Measurements from ENCODE around the gene CCDC83.
"Not testable (repeated sequence)": the region's sequence is repeated elsewhere in the genome, so short reads cannot be mapped to it uniquely, and the experiment has no call there.

CCDC83 gene

DNA sequence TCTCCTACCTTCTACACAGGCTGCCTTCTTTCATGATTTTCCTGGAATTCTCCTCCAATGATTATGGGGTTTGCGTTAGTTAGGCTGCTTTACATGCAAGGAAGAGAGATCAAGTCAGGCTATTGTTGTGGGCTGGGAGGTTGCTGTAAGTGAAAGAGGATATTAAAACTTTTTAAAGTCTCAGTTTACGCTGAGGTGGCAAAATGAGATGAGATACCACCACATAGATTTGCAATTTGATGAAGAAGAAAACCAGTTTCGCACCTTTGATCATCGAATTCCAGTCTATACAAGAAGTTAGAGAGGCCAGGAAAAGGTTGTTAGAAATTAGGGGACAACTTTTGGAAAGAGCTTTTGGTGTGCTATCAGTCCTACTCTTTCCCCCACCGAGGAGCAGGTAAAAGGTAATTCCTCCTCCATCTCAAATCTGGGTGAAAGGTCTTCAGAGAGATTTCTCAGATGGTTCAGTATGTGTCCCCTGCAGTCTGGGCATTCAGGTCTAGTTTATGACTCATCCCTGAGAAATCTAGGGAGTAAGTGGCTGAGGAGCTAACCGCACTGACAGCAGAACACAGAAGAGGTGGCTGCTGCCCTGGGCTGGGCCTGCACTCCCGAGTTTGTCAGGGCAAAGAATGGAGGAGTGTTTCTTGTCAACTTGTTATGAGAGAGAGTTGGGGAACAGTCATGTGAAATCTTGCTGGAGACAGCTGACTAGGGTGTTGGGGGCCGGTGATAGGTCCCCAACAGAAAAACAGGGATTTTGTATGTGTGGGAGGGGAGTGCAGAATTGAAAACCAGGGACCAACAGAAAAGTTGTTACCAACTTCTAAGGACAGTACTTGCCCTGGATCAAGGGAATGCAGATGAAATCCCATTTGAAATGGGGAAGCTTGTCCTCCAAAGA lies 34.7 kb downstream of the CCDC83 start:
- DNase-seq: no peak

DNA sequence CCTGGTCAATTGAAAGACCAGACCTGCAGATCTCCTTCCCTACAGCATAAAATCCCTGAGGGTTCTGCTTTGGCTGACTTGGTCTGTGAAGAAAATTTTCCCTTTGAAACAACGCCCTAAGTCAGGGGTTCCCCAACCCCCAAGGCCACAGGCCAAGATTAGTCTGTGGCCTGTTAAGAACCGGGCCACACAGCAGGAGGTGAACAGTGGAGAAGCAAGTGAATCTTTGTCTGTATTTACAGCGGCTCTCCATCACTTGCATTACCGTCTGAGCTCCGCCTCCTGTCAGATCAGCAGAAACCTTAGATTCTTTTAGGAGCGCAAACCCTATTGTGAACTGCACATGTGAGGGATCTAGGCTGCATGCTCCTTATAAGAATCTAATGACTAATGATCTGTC lies 38.2 kb downstream of the CCDC83 start:
- no peak for DNase-seq

DNA sequence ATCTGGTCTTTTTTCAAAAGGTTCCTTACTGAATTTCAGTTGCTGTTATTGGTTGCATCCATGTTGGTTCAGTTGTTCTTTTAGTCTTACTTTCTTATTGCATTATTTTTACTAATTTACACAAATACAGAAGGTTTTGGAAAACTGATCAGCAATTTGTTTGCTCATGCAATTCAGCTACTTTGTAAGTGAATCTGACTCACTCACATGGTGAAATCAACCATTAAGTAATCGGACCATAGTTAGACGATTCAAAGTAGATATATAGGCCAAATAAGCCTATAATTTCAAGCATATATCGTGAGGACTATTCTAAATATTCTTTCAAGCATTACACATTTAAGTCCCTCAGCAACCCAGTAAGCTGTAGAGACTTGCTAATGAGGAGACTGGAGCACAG lies 41.7 kb downstream of the CCDC83 start:
- no peak for DNase-seq

DNA sequence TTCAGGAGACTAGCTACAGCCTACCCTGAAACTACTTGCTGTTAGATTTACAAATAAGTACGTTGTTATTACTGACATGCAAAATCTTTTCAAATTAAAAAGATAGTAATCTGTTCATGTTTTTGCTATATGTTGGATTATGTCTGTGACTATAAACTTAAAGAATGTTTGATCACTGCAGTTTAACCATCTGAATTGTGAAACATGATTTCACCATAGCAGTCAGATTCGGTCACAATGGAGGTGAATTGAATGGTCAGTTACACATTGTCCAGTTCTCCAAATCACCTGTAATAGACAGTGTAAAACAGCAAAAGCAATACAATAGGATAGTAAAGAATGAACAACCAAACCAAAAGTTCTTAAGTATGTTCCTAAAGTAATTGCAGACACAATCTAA lies 43.3 kb downstream of the CCDC83 start:
- DNase-seq: no peak

DNA sequence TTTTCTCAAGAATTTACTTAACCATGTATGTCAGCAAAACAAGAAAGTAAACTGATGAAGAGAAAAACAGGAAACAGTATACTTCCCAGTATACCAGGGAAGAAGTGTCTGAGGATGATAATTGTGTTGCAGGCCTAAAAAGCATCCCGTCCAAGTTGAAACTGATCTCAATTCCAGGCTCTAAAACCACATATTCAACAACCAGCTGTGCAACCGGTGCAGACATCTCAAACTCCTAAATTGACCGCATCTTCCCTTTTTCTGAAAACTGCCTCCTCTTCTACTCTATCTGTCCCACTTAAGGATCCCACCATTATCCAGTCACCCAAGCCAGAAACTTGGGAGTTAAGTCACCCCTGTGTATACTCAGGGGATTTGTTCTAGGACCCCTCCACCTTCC lies 47.2 kb downstream of the CCDC83 start:
- no peak for DNase-seq

DNA sequence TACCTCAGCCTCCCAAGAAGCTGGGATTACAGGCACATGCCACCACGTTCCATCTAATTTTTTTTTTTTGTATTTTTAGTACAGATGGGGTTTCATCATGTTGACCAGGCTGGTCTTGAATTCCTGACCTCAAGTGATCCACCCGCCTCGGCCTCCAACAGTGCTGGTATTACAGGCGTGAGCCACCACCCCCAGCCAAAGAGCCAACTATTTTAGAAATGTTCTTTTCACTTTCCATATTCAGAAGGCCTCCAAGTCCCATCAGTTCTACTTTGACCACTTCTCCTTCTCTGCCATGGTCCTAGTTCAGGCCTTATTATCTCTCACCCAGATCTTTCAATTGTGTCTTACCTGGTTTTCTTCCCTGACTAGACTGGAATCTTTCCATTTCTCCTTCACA lies 48.2 kb downstream of the CCDC83 start:
- no peak for DNase-seq

DNA sequence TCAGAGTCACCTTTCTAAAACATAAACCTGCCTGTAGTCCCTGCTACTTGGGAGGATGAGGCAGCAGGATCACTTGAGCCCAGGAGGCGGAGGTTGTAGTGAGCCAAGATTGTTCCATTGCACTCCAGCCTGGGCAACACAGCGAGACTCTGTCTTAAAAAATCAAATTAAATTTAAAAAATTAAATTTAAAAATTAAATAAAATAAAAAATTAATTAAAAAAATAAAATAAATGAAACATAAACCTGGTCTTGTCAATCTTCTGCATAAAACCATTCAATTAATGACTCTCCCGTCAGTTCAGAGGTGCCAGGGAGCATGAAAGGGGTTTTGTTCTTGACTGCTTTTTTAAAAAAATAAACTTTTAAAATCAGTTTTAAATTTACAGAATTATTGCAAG lies 48.6 kb downstream of the CCDC83 start:
- DNase-seq: no peak

DNA sequence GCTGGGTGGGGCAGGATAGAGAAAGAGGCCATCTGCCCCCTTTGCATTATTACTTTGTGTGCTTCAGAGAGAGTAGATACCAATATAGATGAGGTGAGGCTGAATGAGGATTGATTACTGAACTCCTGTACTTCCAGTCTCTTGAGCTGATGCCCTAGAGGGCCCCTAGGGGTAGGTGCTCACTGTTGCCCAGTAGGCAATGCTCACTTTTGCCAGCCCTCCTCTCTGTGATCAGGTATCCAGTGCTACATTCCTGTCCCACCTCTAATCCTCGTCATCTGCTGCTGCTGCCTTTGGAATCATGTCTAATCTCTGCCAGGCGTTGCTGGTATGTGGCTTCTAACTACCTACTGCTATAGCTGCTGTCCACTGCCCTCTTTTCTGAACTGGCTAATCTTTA lies 57.2 kb downstream of the CCDC83 start:
- no peak for DNase-seq

DNA sequence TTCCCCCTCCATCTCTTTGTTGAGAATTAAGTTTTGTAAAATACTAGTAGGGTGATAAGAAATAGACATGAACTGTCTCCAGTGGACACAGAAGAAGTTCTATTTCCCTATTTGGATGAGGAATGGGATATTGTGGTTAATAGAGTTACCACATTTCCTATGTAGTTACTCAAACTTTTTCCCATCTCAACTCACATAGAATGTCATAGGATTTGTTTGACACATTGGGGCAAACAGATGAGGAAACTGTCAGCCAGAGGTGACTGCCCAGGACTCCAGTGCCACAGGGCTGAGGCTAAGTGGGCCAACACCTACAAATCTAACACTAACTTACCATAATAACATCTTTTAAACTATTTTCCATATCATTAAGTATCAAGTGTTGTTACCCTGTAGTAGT lies 58.3 kb downstream of the CCDC83 start:
- DNase-seq: no peak

DNA sequence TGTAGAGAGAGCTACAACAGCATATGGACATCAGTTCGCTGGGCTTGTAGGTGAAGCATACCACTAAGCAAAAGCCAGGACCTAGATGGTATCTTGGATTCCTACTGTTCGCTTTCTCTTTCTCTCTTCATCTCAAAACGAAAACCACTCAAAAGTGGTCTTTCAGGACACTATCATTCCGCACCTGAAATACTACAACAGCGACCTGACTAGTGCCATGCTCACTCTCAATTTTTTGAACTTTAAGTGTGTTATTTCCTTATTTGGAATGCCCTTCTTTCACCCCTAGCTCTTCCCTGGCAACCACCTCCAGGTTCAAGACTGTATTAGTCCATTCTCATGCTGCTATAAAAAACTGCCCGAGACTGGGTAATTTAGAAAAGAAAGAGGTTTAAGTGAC lies 59.2 kb downstream of the CCDC83 start:
- no peak for DNase-seq

DNA sequence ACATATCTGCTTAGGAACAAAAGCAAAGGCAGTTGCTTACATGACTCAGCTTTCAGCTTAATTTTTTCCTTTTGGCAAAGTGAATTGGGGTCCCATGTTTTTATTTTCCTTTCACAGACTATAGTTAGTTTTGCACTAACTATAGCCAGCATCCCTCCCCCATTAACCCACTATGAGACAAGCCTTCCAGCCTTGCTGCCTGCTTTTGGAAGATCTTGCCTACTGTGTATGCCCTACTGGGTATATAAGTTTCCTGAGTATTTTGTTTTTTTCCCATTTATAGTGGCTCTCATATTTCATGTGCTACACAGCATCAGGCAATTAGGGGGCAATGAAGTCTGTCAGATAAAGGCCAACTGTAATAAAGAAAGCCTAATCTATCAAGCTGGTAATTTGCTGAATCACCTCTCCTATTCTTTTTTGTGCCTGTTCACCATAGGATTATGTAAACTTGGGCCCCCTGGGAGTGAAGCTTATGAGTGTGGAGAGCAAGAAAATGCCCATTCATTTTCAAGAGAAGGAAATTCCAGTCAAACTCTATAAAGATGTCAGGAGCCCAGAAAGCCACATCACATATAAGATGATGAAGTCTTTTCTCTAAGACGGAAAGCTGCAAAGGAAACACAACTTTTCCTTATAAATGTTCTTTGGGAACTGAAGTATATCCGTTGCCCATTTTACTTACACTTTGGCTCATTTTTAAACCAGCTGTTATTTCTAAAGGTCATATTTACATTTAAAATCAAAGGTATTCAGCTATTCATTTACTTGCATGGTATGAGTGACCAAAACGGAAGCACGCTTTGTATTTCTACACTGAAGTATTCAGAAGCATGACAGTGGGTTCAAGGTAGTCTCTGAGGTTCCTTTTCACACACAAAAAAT lies 64.0 kb downstream of the CCDC83 start:
- no peak for DNase-seq

DNA sequence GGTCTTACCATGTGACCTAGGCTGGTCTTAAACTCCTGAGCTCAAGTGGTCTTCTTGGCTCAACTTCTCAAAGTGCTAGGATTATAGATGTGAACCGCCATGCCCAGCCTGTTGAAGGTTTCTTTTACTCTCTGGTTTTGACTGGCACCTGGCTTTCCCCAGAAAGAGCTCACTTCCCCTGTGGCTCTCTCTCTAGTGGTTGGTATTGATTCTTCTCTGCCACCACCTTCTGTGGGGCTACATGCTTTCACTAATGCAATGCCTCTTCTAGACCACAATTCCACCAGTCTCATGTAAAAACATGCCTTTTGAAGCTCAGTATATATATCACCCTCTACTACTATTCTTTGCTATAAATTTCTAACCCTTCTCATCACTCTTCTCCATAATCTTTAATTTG lies 67.2 kb downstream of the CCDC83 start:
- no peak for DNase-seq

DNA sequence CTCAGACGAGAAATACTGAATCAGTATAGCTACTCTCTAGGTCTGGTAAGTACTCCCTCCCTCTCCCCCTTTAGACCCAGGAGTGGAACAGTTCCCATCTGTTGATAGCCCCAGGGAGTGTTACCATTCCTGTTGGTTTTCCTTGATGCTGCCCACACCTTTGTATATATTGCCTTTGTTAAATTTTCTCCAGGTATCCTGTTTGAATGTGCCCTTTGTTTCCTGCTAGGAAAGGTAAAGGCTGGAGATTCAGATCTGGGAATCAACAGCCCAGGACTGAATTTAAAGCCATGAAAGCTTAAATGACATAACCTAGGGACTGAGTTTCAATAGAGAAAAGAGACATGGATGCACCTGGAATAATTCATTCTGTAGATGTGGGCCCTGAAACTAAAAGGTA lies 68.3 kb downstream of the CCDC83 start:
- DNase-seq: no peak

DNA sequence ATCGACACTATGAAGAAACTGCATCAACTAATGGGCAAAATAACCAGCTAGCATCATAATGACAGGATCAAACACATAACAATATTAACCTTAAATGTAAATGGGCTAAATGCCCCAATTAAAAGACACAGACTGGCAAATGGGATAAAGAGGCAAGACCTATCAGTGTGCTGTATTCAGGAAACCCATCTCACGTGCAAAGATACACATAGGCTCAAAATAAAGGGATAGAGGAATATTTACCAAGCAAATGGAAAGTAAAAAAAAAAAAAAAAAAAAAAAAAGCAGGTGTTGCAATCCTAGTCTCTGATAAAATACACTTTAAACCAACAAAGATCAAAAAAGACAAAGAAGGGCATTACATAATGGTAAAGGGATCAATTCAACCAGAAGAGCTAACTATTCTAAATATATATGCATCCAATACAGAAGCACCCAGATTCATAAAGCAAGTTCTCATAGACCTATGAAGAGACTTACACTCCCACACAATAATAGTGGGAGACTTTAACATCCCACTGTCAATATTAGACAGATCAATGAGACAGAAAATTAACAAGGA lies 71.6 kb downstream of the CCDC83 start:
- DNase-seq: not testable (repeated sequence)

DNA sequence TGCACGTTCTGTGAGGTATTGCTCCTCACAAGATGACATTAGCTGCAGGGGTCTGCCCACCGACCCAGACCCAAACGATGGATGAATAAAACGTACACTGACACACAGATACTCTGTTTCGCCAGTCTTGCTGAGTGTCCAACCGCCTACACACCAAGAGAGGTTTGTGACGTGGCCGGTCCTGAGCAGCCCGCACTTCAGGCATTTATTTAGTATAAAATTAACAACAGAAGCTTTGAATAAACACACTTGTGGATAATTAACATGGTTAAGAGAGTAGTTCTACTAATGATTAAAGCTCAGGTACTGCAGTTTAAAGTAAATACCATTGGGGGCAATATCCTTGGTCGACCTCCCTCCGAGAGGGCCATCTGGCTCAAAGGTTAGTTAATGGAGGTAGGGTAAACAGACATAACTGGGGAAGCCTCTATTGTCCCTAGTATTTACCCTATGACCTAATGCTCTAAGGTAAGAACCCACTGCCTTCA lies 75.7 kb downstream of the CCDC83 start:
- DNase-seq: no peak

DNA sequence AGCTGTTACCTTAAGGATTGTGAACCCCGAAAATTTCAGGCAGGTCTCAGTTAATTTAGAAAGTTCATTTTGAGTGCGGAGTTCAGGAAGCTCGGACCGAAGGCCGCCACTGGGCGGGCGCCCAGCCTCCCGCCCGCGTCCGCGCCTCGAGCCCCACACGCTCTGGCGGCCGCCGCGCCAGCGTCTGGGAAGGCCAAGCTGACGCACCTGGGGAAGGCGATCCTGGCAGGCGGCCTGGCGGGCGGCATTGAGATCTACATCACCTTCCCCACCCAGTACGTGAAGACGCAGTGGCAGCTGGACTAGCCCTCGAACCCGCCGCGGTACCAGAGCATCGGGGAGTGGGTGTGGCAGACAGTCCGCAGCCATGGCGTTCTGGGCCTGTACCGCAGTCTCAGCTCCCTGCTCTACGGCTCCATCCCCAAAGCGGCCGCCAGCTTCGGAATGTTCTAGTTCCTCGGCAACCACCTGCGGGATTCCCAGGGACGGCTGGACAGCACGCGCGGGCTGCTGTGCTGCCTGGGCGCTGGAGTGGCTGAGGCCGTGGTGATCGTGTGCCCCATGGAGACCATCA lies 79.5 kb downstream of the CCDC83 start:
- no peak for DNase-seq

DNA sequence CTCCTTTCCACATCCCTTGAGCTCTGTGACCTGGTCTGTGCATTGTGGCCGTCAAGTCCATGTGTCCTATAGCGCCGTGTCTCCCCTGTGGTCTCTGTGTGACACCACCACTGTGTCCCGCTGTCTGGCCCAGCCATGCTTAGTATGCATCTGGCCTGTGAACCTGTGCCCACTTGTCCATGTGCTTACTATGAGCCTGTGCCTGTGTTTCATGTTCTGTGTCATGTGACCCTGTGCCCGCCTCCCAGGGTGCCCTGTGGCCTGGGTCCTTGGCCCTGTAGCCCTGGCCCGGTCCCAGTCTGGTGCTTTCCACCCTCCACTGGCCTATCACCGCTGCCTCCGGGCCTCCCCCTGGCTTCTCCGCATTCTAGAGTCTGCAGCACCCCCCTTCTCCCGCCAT lies 80.6 kb downstream of the CCDC83 start:
- DNase-seq: no peak

DNA sequence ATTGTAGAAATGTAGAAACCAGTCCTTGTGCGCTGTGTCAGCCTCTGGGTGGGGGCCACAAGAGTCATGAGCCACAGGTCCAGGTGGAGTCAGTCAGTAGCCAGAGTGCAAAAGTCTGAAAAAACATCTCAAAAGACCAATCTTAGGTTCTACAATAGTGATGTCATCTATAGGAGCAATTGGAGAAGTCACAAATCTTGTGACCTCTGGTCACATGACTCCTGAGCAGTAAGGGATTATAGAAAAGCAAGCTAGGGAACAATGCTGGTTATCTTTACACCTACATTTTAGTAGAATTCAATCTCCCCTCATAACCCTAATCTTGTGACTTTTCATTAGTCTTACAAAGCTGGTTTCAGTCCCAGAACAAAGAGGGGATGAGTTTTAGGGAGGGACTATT lies 82.7 kb downstream of the CCDC83 start:
- no peak for DNase-seq

DNA sequence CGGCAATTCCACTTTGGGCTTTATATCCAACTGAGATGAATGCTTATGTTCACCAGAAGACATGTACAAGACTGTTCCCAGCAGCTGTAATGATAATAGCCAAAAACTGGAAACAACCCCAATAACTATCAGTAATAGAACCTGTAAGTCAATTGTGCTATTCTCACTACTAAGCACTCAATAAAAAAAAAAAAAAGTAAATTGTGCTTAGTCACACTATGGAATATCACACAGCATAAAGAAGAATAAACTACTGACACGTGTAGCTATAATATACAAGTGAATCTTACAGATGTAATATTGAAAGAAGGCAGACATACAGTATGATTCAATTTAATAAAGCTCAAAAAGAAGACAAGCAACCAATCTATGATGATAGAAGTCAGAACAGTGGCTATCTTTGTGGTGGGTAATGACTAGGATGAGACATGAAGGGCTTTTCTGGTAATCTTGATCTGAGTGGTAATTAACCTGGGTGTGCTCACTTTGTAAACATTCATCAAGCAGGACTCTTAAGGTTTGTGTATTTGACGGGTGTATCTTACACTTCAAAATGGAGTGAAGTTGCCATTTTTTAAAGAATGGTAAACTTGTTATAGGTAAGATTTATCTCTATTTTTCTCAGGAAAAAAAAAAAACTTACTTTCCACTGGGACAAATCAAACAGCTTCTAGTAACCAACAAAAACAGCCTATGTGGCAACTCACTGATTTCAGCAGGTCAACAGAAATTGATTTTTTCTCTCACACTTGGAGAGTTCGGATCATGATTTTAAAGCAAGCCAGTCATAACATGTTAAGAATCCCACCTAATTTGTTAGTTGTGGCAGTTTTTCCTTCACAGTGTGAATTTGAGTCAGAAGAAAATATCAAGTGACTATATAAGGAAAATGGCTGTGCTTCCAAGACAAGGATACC lies 84.2 kb downstream of the CCDC83 start:
- no peak for DNase-seq

DNA sequence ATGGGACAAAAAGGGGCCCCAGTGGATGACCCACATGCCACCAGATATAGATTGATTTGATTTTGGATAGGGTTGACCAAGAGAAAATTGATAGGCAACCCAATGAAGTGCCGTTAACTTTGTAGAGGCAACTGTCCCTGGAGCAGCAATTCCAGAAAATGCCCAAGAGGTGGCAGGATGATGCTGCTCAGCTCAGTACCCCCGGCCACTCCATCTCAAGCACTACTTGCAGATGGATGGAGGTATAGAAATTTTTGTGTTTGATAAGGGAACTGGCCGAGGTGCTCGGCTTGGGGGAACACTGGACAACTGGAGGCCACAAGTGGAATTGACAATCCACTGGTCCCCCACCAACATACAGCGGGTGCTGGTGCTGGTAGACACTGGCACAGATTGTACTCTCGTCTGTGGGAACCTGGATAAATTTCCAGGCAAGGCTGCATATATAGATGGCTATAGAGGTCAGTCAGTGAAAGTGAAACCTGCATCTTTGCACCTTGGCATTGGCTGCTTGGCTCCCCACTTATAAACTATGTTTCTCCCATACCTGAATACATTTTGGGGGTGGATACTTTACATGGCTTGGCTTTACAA lies 86.3 kb downstream of the CCDC83 start:
- DNase-seq: no peak

DNA sequence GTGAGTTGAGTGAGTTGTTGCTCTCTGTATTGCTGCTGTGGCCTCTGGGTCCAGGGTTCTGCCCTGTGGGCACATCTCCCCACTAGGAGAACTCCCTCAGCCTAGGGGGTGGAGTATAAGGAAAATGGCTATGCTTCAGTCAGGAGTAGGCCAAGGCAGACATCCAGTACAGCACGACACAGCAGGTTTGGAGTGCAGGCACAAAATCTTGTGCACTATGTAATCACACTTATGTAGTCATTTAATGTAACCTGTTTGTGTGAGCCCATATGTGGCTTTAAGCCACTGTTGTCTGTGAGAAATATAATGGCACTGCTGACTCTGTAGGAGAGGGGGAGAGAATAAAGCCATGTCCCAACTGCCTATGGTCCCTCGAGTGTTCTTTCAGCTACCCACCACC lies 90.1 kb downstream of the CCDC83 start:
- no peak for DNase-seq

DNA sequence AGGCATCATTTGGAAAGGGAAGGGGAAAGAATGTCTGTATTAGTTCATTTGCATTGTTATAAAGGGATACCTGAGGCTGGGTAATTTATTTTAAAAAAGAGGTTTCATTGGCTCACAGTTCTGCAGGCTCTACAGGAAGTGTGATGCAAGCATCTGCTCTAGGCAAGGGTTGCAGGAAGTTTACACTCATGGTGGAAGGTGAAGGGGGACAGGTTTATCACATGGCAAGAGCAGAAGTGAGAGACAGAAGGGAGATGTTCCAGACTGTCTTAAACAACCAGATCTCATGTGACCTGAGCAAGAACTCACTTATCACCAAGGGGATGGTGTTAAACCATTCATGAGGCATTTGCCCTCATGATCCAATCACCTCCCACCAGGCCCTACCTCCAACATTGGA lies 90.6 kb downstream of the CCDC83 start:
- DNase-seq: no peak
